H1 (cell line): ENCODE data around the gene CAMP. TPM values are rescaled to one million over a fixed set of nuclear protein-coding genes. Genes with fewer than 3 reads are reported as not detected.
A peak's percentile ranks its signal among the peaks of the same experiment; 100 is the strongest.

Source experiments
- CTCF ChIA-PET: fragments of 300-600 bp; sonication (Branson Sonifier 250); formaldehyde crosslinking; loops from one replicate; lab custom pipeline; 2021; ENCODE audit not compliant: partially characterized antibody; lab: Charles Lee
- POLR2A ChIA-PET: fragments of 300-600 bp; sonication (Branson Sonifier 250); formaldehyde crosslinking; loops from one replicate; lab custom pipeline; 2021; ENCODE audit warnings: inconsistent platforms; ENCODE audit not compliant: partially characterized antibody; lab: Charles Lee
- DNase-seq, 2 experiments: peaks; one replicate each; pipeline versions ENCODE4 v3.0.0 to v3.0.0-alpha.2; 2010 to 2022; ENCODE audit warnings: low spot score in 2 of 2, low read depth in 1 of 2, mixed read lengths in 1 of 2
- FAIRE-seq: peaks from 2 replicates; lab custom pipeline; 2011; peaks lifted over from hg19 to GRCh38; lab: Jason Lieb, UNC
- H2AFZ ChIP-seq: 2 replicates; pipeline ENCODE4 v1.8.1; 2012; ENCODE audit warnings: low read length, inconsistent platforms
- H2AK5ac ChIP-seq: 2 replicates; pipeline ENCODE4 v1.6.1; 2013; ENCODE audit warnings: low read depth, low read length
- H2BK120ac ChIP-seq: replicated peaks from 2 replicates; pipeline ENCODE3; 2013; ENCODE audit warnings: low read depth, low read length, inconsistent platforms
- H2BK12ac ChIP-seq: 2 replicates; pipeline ENCODE4 v1.6.1; 2013; ENCODE audit warnings: low read depth, low read length
- H2BK15ac ChIP-seq: 2 replicates; pipeline ENCODE4 v1.6.1; 2013; ENCODE audit warnings: low read length
- H2BK20ac ChIP-seq: 2 replicates; pipeline ENCODE4 v1.6.1; 2013; ENCODE audit warnings: low read length
- H2BK5ac ChIP-seq: 2 replicates; pipeline ENCODE4 v1.6.1; 2013; ENCODE audit warnings: low read depth, low read length
- H3K14ac ChIP-seq: 2 replicates; pipeline ENCODE4 v1.6.1; 2013; ENCODE audit warnings: inconsistent platforms; ENCODE audit not compliant: insufficient read length
- H3K18ac ChIP-seq: 2 replicates; pipeline ENCODE4 v1.6.1; 2013; ENCODE audit warnings: low read length; ENCODE audit errors: extremely low read depth
- H3K23ac ChIP-seq: 2 replicates; pipeline ENCODE4 v1.6.1; 2013; ENCODE audit warnings: inconsistent platforms; ENCODE audit not compliant: insufficient read length
- H3K23me2 ChIP-seq: 2 replicates; pipeline ENCODE4 v1.6.1; 2013; ENCODE audit warnings: low read depth, low read length
- H3K27ac ChIP-seq: 2 replicates; pipeline ENCODE4 v1.6.1; 2011; ENCODE audit warnings: low read depth, low read length, inconsistent platforms
- H3K27me3 ChIP-seq, 4 experiments: replicated peaks in 1 of 4; 1 replicate in 1 of 4; 2 replicates in 3 of 4; pipeline versions ENCODE4 v1.6.1 to v1.8.1; 2011 to 2013; ENCODE audit warnings: low read length in 3 of 4, mild to moderate bottlenecking in 3 of 4, inconsistent platforms in 2 of 4, mixed read lengths in 2 of 4, moderate library complexity in 1 of 4; ENCODE audit not compliant: control insufficient read depth in 3 of 4, insufficient read depth in 3 of 4; ENCODE audit errors: extremely low read depth in 1 of 4
- H3K36me3 ChIP-seq, 4 experiments: 2 replicates each; pipeline versions ENCODE4 v1.6.1 to v1.8.1; 2011 to 2013; ENCODE audit warnings: mild to moderate bottlenecking in 4 of 4, low read length in 3 of 4, moderate library complexity in 2 of 4, control low read depth in 1 of 4, inconsistent platforms in 1 of 4; ENCODE audit not compliant: insufficient read depth in 4 of 4, control insufficient read depth in 2 of 4
- H3K4ac ChIP-seq: replicated peaks from 2 replicates; pipeline ENCODE3; 2013; ENCODE audit warnings: low read length, low read depth, mixed read lengths, inconsistent platforms; ENCODE audit not compliant: insufficient read length
- H3K4me1 ChIP-seq, 4 experiments: replicated peaks in 1 of 4; 1 replicate in 1 of 4; 2 replicates in 3 of 4; pipeline versions ENCODE4 v1.6.1 to v1.8.1; 2011 to 2013; ENCODE audit warnings: low read length in 3 of 4, inconsistent platforms in 2 of 4, mixed read lengths in 1 of 4; ENCODE audit not compliant: insufficient read depth in 4 of 4, control insufficient read depth in 3 of 4
- H3K4me2 ChIP-seq, 2 experiments: 2 replicates each; pipeline versions ENCODE4 v1.6.1 to v1.8.1; 2011 to 2013; ENCODE audit warnings: low read depth in 2 of 2, low read length in 2 of 2, control low read depth in 1 of 2, inconsistent platforms in 1 of 2, mild to moderate bottlenecking in 1 of 2; ENCODE audit not compliant: insufficient read depth in 1 of 2
- H3K4me3 ChIP-seq, 4 experiments: fragments of 200-600, 300-600 bp in 1 of 4; sonication (generic), shearing (Covaris generic), sonication (Bioruptor Twin) in 1 of 4; 2 replicates each; pipeline versions ENCODE4 v1.5.1 to v1.8.1; 2011 to 2016; ENCODE audit warnings: low read length in 4 of 4, low read depth in 3 of 4, control low read depth in 2 of 4, inconsistent platforms in 2 of 4, mild to moderate bottlenecking in 2 of 4, mixed read lengths in 1 of 4, moderate library complexity in 1 of 4; ENCODE audit not compliant: insufficient read depth in 2 of 4; ENCODE audit errors: extremely low read depth in 1 of 4
- H3K56ac ChIP-seq: replicated peaks from 2 replicates; pipeline ENCODE3; 2013; ENCODE audit warnings: low read depth, mild to moderate bottlenecking, mixed read lengths, low read length, inconsistent platforms; ENCODE audit not compliant: insufficient read length
- H3K79me1 ChIP-seq: 2 replicates; pipeline ENCODE4 v1.6.1; 2013; ENCODE audit warnings: low read depth, low read length, control low read depth
- H3K79me2 ChIP-seq, 2 experiments: 2 replicates each; pipeline versions ENCODE4 v1.6.1 to v1.8.1; 2012 to 2013; ENCODE audit warnings: low read length in 2 of 2, mild to moderate bottlenecking in 2 of 2, inconsistent platforms in 1 of 2; ENCODE audit not compliant: insufficient read depth in 2 of 2, control insufficient read depth in 1 of 2
- H3K9ac ChIP-seq, 4 experiments: replicated peaks in 1 of 4; 1 replicate in 1 of 4; 2 replicates in 3 of 4; pipeline versions ENCODE4 v1.6.1 to v1.8.1; 2011 to 2013; ENCODE audit warnings: low read depth in 3 of 4, low read length in 3 of 4, control low read depth in 2 of 4, mild to moderate bottlenecking in 2 of 4, moderate library complexity in 2 of 4, inconsistent platforms in 1 of 4; ENCODE audit errors: extremely low read depth in 1 of 4
- H3K9me3 ChIP-seq, 2 experiments: 2 replicates each; pipeline versions ENCODE4 v1.6.1 to v1.8.1; 2012 to 2013; ENCODE audit warnings: mild to moderate bottlenecking in 2 of 2, moderate library complexity in 2 of 2, control low read depth in 1 of 2, inconsistent platforms in 1 of 2, low read depth in 1 of 2, low read length in 1 of 2, mixed read lengths in 1 of 2; ENCODE audit not compliant: insufficient read depth in 2 of 2
- H4K20me1 ChIP-seq, 2 experiments: replicated peaks in 1 of 2; 2 replicates each; pipeline versions ENCODE3 to v1.8.1; 2011 to 2013; ENCODE audit warnings: inconsistent platforms in 2 of 2, low read length in 2 of 2, mild to moderate bottlenecking in 1 of 2; ENCODE audit not compliant: insufficient read depth in 2 of 2, control insufficient read depth in 1 of 2
- H4K5ac ChIP-seq: 2 replicates; pipeline ENCODE4 v1.6.1; 2013; ENCODE audit warnings: low read length, low read depth, mixed read lengths, inconsistent platforms; ENCODE audit not compliant: insufficient read length
- H4K8ac ChIP-seq: 2 replicates; pipeline ENCODE4 v1.8.0; 2013; ENCODE audit warnings: mild to moderate bottlenecking, moderate library complexity, low read length, inconsistent platforms; ENCODE audit not compliant: insufficient read depth; ENCODE audit errors: extremely low read depth
- H4K91ac ChIP-seq: replicated peaks from 2 replicates; pipeline ENCODE3; 2013; ENCODE audit warnings: low read length, mixed read lengths, inconsistent platforms; ENCODE audit not compliant: insufficient read length
- CTBP2 ChIP-seq: IDR thresholded peaks from 2 replicates; pipeline ENCODE4 v1.7.0; 2011; ENCODE audit warnings: borderline replicate concordance, mild to moderate bottlenecking, moderate library complexity, mixed read lengths, low read length; ENCODE audit not compliant: insufficient read depth, insufficient read length
- POLR2A ChIP-seq, 2 experiments: IDR thresholded peaks; 1 replicate in 1 of 2; 2 replicates in 1 of 2; pipeline ENCODE4 v1.6.1; 2011; ENCODE audit warnings: low read depth in 2 of 2, low read length in 2 of 2, mild to moderate bottlenecking in 2 of 2; ENCODE audit errors: control extremely low read depth in 1 of 2
- POLR2AphosphoS5 ChIP-seq: IDR thresholded peaks from 2 replicates; pipeline ENCODE4 v1.6.1; 2011; ENCODE audit warnings: low read depth, low read length
- WGBS, 2 experiments: shearing (Covaris generic) in 1 of 2; methylation state at CpG; one replicate each; pipeline versions ENCODE4 v1.1.6 to v1.1.7; 2013 to 2015; ENCODE audit warnings: low lambda C conversion rate in 2 of 2, mixed read lengths in 2 of 2, inconsistent platforms in 1 of 2, low coverage in 1 of 2, missing lambda C conversion rate in 1 of 2; ENCODE audit not compliant: insufficient replicate concordance in 2 of 2, insufficient coverage in 1 of 2, insufficient read length in 1 of 2; ENCODE audit errors: extremely low coverage in 1 of 2, missing lambda C conversion rate in 1 of 2; 5-methylcytosine and 5-hydroxymethylcytosine counted together
- polyA plus RNA-seq, 7 experiments: library from polyadenylated mRNA; depleted of rRNA in 3 of 7; stranded (reverse) in 5 of 7; unstranded in 2 of 7; fragments of >200 nt in 5 of 7; fragments of 200-250 nt in 2 of 7; gene quantifications; 1 replicate in 5 of 7; 2 replicates in 1 of 7; 4 replicates in 1 of 7; pipeline versions ENCODE4 v1.2.1 to v1.2.3, GENCODE V29; 2011 to 2013; ENCODE audit warnings: missing spikeins in 2 of 7, mixed read lengths in 2 of 7
- total RNA-seq: library from RNA; stranded (reverse); fragmentation: NEBNext Ultra II Directional; extraction: Animal tissue kit (Norgen Biotek cat#: 25700); gene quantifications from 2 replicates; pipeline ENCODE4 v1.2.1, GENCODE V29; 2021

The CAMP gene
- total and polyA plus RNA-seq, 2 of the 8 experiments (the other 6 are each of a cell fraction or from before 2014, with no cell fraction given): not detected

- Histone ChIP-seq H3K79me1 (peaks cover 4% of the 10 kb centered on the region; the same call in 1 of the 2 replicates), H3K4me2 (no peak overlapping the region), H3K56ac (no peak overlapping the region), H3K23ac (no peak overlapping the region), H3K9me3 (peaks cover 16 to 34% of the 10 kb centered on the region in 2 experiments), H3K4ac (no peak overlapping the region), H3K27me3 (no peaks in the 10 kb centered on the region), H3K18ac (no peak overlapping the region), H2AK5ac (no peak overlapping the region), H4K5ac (no peak overlapping the region), H3K9ac (no peak overlapping the region), H3K36me3 (peaks cover 32 to 54% (median 45%) of the 10 kb centered on the region in 4 experiments), H2AFZ (no peak overlapping the region), H2BK20ac (no peak overlapping the region), H3K4me1 (peaks cover 0 to 8% (median 4%) of the 10 kb centered on the region in 4 experiments; a peak in 5 of 7 replicates), H3K4me3 (no peak overlapping the region), H2BK5ac (no peak overlapping the region), H2BK12ac (no peak overlapping the region), H2BK120ac (no peak overlapping the region), H2BK15ac (no peak overlapping the region), H3K27ac (no peak overlapping the region), H3K14ac (no peak overlapping the region), H4K8ac (no peak overlapping the region), H3K23me2 (no peaks in the 10 kb centered on the region), H4K91ac (no peak overlapping the region), H3K79me2 (peaks cover 0 to 3% of the 10 kb centered on the region in 2 experiments; a peak in 2 of 4 replicates), H4K20me1 (peaks cover 0 to 1% of the 10 kb centered on the region in 2 experiments)
- FAIRE-seq (no peak), DNase-seq (no peak)
- ChIA-PET POLR2A (interaction anchor here (0.6 to 4.2 kb wide), 24 partner anchors 10 to 200 kb away, joined by 3 to 29 read pairs (median 4); partner anchors contain the start of genes CCDC51, CDC25A, PLXNB1 and TMA7), CTCF (interaction anchor here (1.0 to 10.6 kb wide), 10 partner anchors 10 to 248 kb away, joined by 3 to 138 read pairs (median 6); no protein-coding TSS in a partner anchor)
- WGBS, 2 experiments: 97% methylated on average over 23 of the region's 38 CpGs; no CpG with 5 or more reads in 1 of the 2 experiments
- TF ChIP-seq POLR2AphosphoS5: peak; percentile 54; the same call in 1 of the 2 replicates
- TF ChIP-seq CTBP2: no peak
- TF ChIP-seq POLR2A (IDR thresholded peaks at IDR 0.05; ENCODE audit: control extremely low read depth in 1 of 2, low read depth in 2 of 2, low read length in 2 of 2): 0 out of 3 replicates have a peak, but pooled peaks of 1 of the 2 experiments have one; percentile 33
Observed at GRCh38 chr3:48271763-48272498, 48.6 kb downstream of the CAMP start.
